ENCODE data around the gene TRIM8. TPM values are rescaled to one million over a fixed set of nuclear protein-coding genes. Genes with fewer than 3 reads are reported as not detected.

Gene TRIM8
- total and polyA plus RNA-seq, 2 of the 4 experiments (the other 2 are of a cell fraction): 25.5 to 126 TPM

DNA sequence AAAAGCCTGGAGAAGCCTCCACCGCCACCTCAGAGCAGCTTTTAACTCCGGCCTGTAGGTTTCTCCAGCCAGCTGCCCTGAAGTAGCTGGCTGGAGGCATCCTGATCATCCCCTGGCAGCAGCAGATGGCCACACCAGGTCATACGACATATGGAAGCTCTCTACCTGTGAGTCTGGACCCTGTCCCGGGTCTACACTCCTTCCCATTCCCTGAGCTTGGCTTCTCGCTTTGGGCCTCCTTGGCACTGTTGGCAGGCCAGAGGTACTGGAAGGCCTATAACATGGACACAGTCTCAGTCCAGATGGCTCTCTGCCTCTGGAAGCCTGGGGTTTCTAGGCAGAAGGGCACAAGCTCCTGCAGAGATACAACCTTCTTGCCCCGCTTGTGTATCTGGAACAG, 43.5 kb upstream of the TRIM8 start:
- POLR2A ChIA-PET (ENCODE audit: unreplicated experiment): no interaction called here
- Histone ChIP-seq H3K56ac (ENCODE audit: extremely low read depth, insufficient read depth, low read length) (no peak overlapping the region), H4K8ac (ENCODE audit: low read depth in 2 of 2, low read length in 2 of 2) (no peak overlapping the region), H3K36me3 (ENCODE audit: control insufficient read depth, insufficient read depth, low read length) (peaks cover 35% of the 10 kb centered on the region), H3K9me1 (ENCODE audit: insufficient read depth, low read length) (peaks cover 36% of the 10 kb centered on the region), H3K27ac (ENCODE audit: insufficient read depth, low read length) (no peak overlapping the region), H2BK5ac (ENCODE audit: low read depth, low read length, poor library complexity, severe bottlenecking) (no peak overlapping the region), H2BK120ac (ENCODE audit: low read depth, low read length) (no peak overlapping the region), H3K4me1 (ENCODE audit: control insufficient read depth, insufficient read depth, low read length) (peaks cover 45% of the 10 kb centered on the region), H3K27me3 (ENCODE audit: control insufficient read depth, insufficient read depth, low read length) (no peaks in the 10 kb centered on the region), H3K9ac (ENCODE audit: low read depth, low read length) (no peak overlapping the region), H3K4me2 (ENCODE audit: low read depth, low read length) (no peak overlapping the region), H3K18ac (ENCODE audit: low read depth, low read length) (no peak overlapping the region), H3K9me3 (ENCODE audit: control insufficient read depth, insufficient read depth, low read length) (no peaks in the 10 kb centered on the region), H2AK9ac (replicated peaks; ENCODE audit: low read depth, low read length, poor library complexity) (no peak overlapping the region), H4K5ac (ENCODE audit: low read depth, low read length) (no peak overlapping the region), H4K20me1 (ENCODE audit: insufficient read depth, low read length) (no peaks in the 10 kb centered on the region), H3K23ac (ENCODE audit: low read depth, low read length) (no peak overlapping the region), H3K4ac (ENCODE audit: low read depth, low read length) (no peak overlapping the region), H3K79me1 (ENCODE audit: low read depth in 1 of 2, low read length in 2 of 2) (peaks cover 10 to 43% of the 10 kb centered on the region in 2 experiments; a peak in 3 of 4 replicates), H3K4me3 (ENCODE audit: insufficient read depth, low read depth, low read length) (no peak overlapping the region), H2BK20ac (ENCODE audit: low read depth, low read length) (no peak overlapping the region), H2BK15ac (ENCODE audit: low read depth, low read length) (no peak overlapping the region), H3K14ac (replicated peaks; ENCODE audit: low read depth, low read length) (no peak overlapping the region), H2AFZ (replicated peaks; ENCODE audit: low read length, poor library complexity) (no peak overlapping the region), H4K91ac (ENCODE audit: insufficient read depth, low read depth, low read length) (no peak overlapping the region), H2AK5ac (ENCODE audit: low read depth, low read length) (peak overlapping the region; percentile 39; the same call in 1 of the 2 replicates)
- in situ Hi-C loops (cut with MboI; ENCODE audit: low sequenced_read_pairs): no loop called here
- no TSS peak for BruUV-seq (replicated peaks)
- dilution Hi-C loops (cut with HindIII; ENCODE audit: low sequenced_read_pairs, unreplicated experiment): no loop called here
- CTCF ChIA-PET: no interaction called here
- intact Hi-C loops (cut with micrococcal nuclease): no loop called here
- no peak for TF ChIP-seq RCOR1 (IDR thresholded peaks at IDR 0.05; ENCODE audit: insufficient replicate concordance, low read length)
- no peak for TF ChIP-seq MAFK (IDR thresholded peaks at IDR 0.05; ENCODE audit: low read depth, low read length)
- TF ChIP-seq, protein P1, sequence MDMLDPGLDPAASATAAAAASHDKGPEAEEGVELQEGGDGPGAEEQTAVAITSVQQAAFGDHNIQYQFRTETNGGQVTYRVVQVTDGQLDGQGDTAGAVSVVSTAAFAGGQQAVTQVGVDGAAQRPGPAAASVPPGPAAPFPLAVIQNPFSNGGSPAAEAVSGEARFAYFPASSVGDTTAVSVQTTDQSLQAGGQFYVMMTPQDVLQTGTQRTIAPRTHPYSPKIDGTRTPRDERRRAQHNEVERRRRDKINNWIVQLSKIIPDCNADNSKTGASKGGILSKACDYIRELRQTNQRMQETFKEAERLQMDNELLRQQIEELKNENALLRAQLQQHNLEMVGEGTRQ (IDR thresholded peaks at IDR 0.05; ENCODE audit: low read depth, low read length): no peak
- TF ChIP-seq ELK1 (IDR thresholded peaks at IDR 0.05; ENCODE audit: borderline replicate concordance, low read depth, low read length): no peak
- no peak for TF ChIP-seq BHLHE40 (IDR thresholded peaks at IDR 0.05; ENCODE audit: low read depth, low read length)
- TF ChIP-seq FOS (IDR thresholded peaks at IDR 0.05; ENCODE audit: low read depth, low read length): no peak
- no peak for TF ChIP-seq NFE2L2 (IDR thresholded peaks at IDR 0.05; ENCODE audit: low read depth, low read length)
- no peak for TF ChIP-seq CHD1 (IDR thresholded peaks at IDR 0.05; ENCODE audit: low read depth, low read length)
- TF ChIP-seq RAD21 (IDR thresholded peaks at IDR 0.05; ENCODE audit: low read length): no peak
- TF ChIP-seq POLR2A (IDR thresholded peaks at IDR 0.05; ENCODE audit: low read depth, low read length): no peak
- no peak for TF ChIP-seq MXI1 (IDR thresholded peaks at IDR 0.05; ENCODE audit: borderline replicate concordance, low read depth, low read length)
- TF ChIP-seq SMC3 (IDR thresholded peaks at IDR 0.05; ENCODE audit: low read depth, low read length): no peak
- TF ChIP-seq RFX5 (IDR thresholded peaks at IDR 0.05; ENCODE audit: low read depth, low read length): no peak
- no peak for TF ChIP-seq MAZ (IDR thresholded peaks at IDR 0.05; ENCODE audit: borderline replicate concordance, low read depth, low read length)
- TF ChIP-seq CEBPB (IDR thresholded peaks at IDR 0.05; ENCODE audit: low read depth, low read length): no peak
- TF ChIP-seq, protein P2, sequence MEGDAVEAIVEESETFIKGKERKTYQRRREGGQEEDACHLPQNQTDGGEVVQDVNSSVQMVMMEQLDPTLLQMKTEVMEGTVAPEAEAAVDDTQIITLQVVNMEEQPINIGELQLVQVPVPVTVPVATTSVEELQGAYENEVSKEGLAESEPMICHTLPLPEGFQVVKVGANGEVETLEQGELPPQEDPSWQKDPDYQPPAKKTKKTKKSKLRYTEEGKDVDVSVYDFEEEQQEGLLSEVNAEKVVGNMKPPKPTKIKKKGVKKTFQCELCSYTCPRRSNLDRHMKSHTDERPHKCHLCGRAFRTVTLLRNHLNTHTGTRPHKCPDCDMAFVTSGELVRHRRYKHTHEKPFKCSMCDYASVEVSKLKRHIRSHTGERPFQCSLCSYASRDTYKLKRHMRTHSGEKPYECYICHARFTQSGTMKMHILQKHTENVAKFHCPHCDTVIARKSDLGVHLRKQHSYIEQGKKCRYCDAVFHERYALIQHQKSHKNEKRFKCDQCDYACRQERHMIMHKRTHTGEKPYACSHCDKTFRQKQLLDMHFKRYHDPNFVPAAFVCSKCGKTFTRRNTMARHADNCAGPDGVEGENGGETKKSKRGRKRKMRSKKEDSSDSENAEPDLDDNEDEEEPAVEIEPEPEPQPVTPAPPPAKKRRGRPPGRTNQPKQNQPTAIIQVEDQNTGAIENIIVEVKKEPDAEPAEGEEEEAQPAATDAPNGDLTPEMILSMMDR (conservative IDR thresholded peaks at IDR 0.05; ENCODE audit: low read depth, low read length): no peak
- no peak for DNase-seq
- WGBS, 2 experiments (ENCODE audit: extremely low coverage in 2 of 2, insufficient read length in 1 of 2): 100% methylated on average over 3 of the region's 6 CpGs; no CpG with 5 or more reads in 1 of the 2 experiments
- ATAC-seq (ENCODE audit: low read depth): no peak
